Mucosa of stomach (tissue), 1 donor: ENCODE data around the gene SMIM23.

Experiments used
- H3K27me3 ChIP-seq: one replicate; pipeline ENCODE4 v1.7.0; 2013; ENCODE audit warnings: mild to moderate bottlenecking, low read length; ENCODE audit not compliant: control insufficient read depth, insufficient read depth
- H3K36me3 ChIP-seq: one replicate; pipeline ENCODE4 v1.7.0; 2013; ENCODE audit warnings: low read length; ENCODE audit not compliant: control insufficient read depth, insufficient read depth
- H3K4me1 ChIP-seq: one replicate; pipeline ENCODE4 v1.7.0; 2013; ENCODE audit warnings: mild to moderate bottlenecking, low read length; ENCODE audit not compliant: control insufficient read depth, insufficient read depth
- H3K4me3 ChIP-seq: one replicate; pipeline ENCODE4 v1.7.0; 2013; ENCODE audit warnings: low read length
- H3K9ac ChIP-seq: one replicate; pipeline ENCODE4 v1.7.0; 2013; ENCODE audit warnings: mild to moderate bottlenecking, low read length, moderate library complexity
- H3K9me3 ChIP-seq: one replicate; pipeline ENCODE4 v1.7.0; 2013; ENCODE audit warnings: mild to moderate bottlenecking, low read length, moderate library complexity; ENCODE audit not compliant: control insufficient read depth
- donor health status: Pancreatic carcinoma.

The SMIM23 gene

DNA sequence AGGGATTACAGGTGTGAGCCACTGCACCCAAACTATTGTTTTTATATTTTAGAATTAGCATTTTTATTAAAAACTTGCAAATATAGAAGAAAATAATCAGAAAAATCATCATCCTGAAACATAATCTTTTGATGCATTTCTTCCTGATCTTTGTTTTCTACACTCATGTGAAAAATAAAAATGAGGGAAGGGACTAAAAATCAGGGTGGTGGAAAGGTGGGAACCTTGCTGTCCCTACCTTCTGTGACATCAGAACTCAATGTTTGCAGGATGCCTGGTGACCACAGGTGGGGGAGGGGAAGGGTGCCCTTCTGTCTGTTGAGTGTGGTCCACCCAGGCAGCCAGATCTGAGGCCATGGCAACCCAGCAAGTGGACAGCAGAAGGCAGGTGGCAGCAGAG, at the start of gene SMIM23:
SMIM23 (plus strand) TSS at position 301 of the 400 bp plus-strand sequence; CDS start at position 356, 55 bp downstream.
- H3K4me3 ChIP-seq, result no peak within 1 kb of the TSS
- H3K9me3 ChIP-seq, result no peaks in the 10 kb centered on the region
- no peaks in the 10 kb centered on the region for H3K4me1 ChIP-seq
- no peaks in the 10 kb centered on the region for H3K36me3 ChIP-seq
- H3K9ac ChIP-seq, result no peak within 1 kb of the TSS
- no peaks in the 10 kb centered on the region for H3K27me3 ChIP-seq

DNA sequence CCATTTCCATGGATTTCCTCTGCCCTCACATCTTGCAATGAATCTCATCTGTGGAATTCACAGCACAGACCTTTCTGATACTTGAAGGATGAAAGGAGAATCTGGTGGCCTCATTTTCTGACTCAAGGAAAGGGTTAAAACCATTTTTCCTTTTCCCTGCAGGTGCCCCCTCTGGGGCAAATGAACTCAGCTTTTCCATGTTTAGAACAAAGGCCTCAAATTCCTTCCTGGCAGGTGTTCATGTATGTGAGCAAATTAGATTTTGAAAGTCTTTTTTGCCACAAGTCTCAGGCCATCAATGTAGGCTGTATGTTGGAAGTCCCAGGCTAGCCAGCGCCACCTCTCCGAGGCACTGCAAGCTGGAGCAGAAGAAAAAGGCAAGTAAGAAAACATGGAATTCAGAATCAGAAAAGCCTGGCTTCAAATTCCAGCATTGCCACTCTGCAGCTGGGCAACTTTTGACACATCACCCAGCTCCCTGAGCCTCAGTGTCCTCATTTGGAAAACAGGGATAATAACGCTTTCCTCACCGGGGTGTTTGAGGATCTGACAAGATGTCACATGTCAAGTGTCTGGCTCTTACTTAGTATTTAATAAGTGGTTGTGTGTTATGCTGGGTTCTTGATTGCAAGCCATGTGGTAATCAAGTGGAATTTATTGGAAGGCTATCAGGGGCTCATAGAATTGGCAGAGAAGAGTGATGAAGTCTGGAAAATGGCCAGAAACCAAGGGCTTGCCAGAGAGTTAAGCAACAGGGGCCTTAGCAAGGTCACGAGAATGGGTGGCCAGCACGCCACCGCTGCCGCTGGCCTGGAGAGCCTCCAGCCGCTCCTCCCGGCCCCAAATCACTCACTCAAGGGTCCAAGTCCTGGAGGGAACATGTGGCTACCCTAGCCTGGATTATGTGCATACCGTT, 48.4 kb upstream of the SMIM23 start:
- no peaks in the 10 kb centered on the region for H3K36me3 ChIP-seq
- H3K4me1 ChIP-seq, result no peaks in the 10 kb centered on the region
- no peak overlapping the region for H3K9ac ChIP-seq
- H3K4me3 ChIP-seq, result no peak overlapping the region
- H3K27me3 ChIP-seq, result no peaks in the 10 kb centered on the region
- H3K9me3 ChIP-seq, result no peaks in the 10 kb centered on the region

DNA sequence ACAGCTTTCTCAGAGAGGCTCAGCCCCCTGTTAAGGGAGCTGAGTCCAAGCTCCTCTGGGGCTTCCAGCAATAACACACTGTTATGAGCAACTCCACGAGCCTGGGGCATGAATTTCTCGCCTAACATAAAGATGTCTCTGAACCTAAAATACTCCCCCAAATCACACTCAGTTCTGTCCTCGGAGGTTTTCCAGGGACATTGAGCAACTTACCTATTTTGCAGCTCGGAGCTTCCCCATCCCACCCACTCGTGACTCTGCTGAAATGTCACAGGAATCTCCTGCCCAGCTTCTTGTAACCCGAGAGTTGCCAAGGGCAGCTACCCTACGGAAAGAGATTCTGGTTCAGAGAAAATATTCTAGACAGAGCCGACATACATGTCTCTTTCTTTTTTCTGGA, 47.1 kb upstream of the SMIM23 start:
- Histone ChIP-seq H3K9me3 (no peaks in the 10 kb centered on the region), H3K36me3 (no peaks in the 10 kb centered on the region), H3K9ac (no peak overlapping the region), H3K27me3 (no peaks in the 10 kb centered on the region), H3K4me1 (no peaks in the 10 kb centered on the region), H3K4me3 (no peak overlapping the region)

DNA sequence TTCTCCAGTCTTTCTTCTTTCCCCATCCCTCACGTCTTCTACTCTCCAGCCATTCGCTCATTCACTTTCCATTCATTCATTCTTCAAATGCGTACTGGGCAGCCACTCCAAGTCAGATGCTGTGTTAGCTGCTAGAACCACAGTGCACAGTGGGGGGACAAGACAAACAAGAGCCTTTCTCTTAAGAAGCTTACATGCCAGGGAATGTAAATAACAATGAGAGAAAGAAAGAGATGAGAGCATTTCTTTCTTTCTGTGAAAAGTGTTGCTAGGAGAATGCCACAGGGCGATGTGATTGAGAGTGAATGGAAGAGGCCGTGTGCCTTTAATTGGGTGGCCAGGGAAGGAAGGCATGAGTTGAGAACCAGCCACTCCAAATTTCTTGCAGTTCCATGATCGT, 46.3 kb upstream of the SMIM23 start:
- Histone ChIP-seq H3K4me3 (no peak overlapping the region), H3K9ac (no peak overlapping the region), H3K27me3 (no peaks in the 10 kb centered on the region), H3K9me3 (no peaks in the 10 kb centered on the region), H3K36me3 (no peaks in the 10 kb centered on the region), H3K4me1 (no peaks in the 10 kb centered on the region)

DNA sequence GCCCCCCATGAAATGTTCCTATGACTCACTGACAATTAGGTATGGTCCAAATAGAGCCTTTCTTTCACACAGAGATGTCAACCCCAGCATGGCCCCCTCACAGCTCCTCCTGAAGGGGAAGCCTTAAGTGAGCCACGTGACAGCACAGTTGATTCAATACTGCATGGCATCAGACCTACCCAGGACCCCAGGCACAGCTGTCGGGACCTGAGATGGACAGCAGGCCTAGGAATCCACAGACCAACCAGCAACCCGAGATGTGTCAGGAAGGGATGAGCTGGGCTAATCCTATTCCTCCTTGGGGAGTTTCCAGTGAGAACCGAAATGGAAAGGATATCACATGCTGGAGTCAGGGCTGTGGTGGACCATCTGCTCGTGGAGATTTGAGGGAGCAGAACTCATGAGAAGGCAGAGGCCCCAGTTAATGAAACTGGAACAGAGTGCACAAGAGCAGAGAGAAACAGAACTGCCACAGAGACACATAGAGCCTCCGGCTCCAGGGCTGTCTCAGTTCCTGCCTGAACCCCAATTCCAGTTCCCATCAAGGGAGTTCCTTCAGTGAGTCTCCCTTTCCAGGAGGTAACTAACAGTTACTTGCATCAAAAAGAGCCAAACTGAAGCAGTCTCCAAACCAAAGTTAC, 42.1 kb upstream of the SMIM23 start:
- H3K36me3 ChIP-seq, result no peaks in the 10 kb centered on the region
- H3K4me1 ChIP-seq, result no peaks in the 10 kb centered on the region
- H3K27me3 ChIP-seq, result no peaks in the 10 kb centered on the region
- no peak overlapping the region for H3K4me3 ChIP-seq
- no peak overlapping the region for H3K9ac ChIP-seq
- no peaks in the 10 kb centered on the region for H3K9me3 ChIP-seq

DNA sequence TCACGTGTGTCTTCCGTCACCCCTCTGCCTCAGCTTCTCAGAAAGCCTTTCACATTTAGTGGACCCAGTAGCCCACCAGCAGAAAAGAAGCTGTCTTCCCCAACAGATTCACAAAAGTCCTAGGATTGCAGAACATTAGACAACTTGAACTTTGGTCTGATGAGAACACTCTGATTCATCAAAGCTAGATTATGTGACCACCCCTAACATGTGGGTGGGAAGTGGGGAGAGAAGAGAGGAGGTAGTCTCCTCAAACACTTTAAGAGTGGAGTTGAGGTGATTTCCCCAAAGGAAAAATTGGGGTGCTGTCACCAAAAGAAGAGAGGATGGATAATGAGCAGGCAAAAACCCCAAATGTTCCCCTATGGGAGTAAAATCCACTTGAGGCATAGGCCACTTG, 41.4 kb upstream of the SMIM23 start:
- Histone ChIP-seq H3K27me3 (no peaks in the 10 kb centered on the region), H3K4me1 (no peaks in the 10 kb centered on the region), H3K36me3 (no peaks in the 10 kb centered on the region), H3K9ac (no peak overlapping the region), H3K4me3 (no peak overlapping the region), H3K9me3 (no peaks in the 10 kb centered on the region)

DNA sequence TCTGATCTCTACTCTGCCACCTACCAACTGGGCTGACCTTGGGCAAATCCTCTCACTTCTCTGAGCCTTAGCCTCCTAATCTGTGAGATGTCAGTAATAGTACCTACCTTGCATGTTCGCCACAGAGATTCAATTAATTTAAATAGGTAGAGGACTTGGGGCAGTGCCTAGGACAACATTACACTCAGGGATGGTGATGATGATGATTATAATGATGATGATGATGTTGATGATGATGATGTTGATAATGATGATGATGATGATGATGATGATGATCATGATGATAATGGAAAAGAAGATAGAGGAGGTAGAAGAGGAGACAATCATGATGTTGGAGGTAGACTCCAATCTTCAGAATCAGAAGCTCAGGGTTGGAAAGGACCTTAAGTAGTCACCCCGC, 40.7 kb upstream of the SMIM23 start:
- Histone ChIP-seq H3K36me3 (no peaks in the 10 kb centered on the region), H3K4me3 (no peak overlapping the region), H3K9me3 (no peaks in the 10 kb centered on the region), H3K4me1 (no peaks in the 10 kb centered on the region), H3K27me3 (no peaks in the 10 kb centered on the region), H3K9ac (no peak overlapping the region)

DNA sequence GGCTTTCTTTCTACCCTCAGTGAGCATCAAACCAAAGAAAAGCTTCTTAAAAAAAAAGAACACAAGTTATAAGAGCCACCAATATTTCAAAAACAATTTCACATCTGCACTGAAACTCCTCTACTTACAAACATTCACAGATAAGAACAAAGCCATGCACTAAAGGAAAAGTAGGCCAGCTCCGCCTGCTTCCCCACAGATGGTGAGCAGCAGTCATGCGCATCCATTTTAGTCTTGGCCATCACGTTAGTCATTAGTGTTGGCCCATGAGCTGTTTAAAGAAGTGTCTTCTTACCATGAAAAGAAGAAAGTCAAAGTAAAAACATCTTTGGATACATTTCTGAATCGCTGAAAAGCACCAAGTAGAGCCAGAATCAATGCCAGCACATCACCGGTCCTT, 40.0 kb upstream of the SMIM23 start:
- Histone ChIP-seq H3K4me1 (no peaks in the 10 kb centered on the region), H3K9ac (no peak overlapping the region), H3K27me3 (no peaks in the 10 kb centered on the region), H3K36me3 (no peaks in the 10 kb centered on the region), H3K9me3 (no peaks in the 10 kb centered on the region), H3K4me3 (no peak overlapping the region)

DNA sequence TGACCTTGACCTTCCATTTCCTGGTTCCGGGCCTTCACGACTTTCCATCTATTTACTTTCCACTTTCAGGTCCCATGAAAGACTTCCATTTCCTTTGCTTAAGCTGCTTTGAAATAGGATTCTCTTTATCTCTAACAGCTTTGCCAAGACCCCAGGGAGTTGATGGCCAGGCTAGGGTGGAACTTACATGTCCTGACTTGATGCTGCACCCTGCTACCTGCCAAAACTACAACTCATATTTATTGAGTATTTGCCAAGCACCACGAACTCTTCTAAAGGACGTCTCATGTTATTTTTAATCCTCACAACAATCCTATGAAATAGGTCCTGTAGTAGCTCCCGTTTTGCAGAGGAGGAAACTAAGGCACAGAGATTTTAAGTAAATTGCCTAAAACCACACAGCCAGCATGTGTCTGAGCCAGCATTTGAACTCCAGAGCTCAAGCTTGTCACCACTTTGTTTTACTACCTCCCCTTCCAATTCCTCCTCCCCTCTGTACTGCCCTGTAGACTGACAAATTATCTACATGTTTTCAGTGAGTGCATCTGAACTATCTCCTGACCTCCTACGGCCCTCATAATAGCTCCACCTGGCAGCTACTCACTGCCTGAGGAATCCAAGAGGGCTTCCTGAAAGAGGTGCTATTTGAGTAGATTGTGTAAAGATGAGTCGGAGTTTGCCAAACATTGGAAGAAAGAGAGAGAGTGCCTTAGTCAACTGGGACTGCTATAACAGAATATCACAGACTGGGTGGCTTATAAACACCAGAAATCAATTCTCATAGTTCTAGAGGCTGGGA, 38.4 kb upstream of the SMIM23 start:
- no peaks in the 10 kb centered on the region for H3K36me3 ChIP-seq
- H3K9me3 ChIP-seq, result no peaks in the 10 kb centered on the region
- no peak overlapping the region for H3K9ac ChIP-seq
- no peaks in the 10 kb centered on the region for H3K27me3 ChIP-seq
- H3K4me3 ChIP-seq, result no peak overlapping the region
- no peaks in the 10 kb centered on the region for H3K4me1 ChIP-seq

DNA sequence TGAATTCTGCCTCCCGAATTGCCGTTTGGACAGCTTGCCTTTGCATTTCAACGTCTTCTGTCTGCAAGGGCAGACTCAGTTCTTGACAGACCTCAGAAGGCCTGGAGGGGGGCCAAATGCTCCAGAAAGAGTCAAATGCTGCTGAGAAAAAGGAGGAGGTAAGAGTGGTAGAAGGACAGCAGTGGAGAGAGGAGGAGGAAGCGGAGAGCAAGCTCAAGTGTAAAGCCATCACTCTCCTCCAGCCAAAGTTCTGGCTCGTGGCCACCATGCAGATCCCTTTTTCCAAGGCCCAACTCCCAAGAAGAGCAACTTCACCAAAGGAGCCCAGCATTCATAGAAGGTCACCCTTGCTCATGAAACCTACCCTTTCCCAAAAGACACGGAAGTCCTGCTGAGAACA, 36.9 kb upstream of the SMIM23 start:
- H3K4me1 ChIP-seq, result no peaks in the 10 kb centered on the region

DNA sequence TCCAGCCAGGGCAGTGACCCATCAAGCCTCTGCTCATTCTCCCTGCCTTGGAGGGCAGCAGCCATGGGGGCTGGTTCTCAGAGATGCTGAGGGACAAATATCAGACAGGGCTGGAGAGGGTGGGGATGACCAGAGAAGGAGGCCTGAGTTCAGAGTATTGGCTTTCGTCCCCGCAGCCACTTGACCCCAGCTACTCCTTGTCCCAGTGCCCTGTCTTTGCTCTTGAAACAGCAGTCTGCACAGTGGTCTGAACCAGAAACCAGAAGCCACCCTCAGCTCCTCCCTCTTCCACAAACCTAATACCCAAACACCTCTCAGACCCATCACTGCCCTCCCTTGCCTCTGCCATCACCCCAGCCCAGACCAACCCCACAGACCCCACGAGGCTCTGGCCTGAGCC, 36.3 kb upstream of the SMIM23 start:
- H3K36me3 ChIP-seq, result no peaks in the 10 kb centered on the region
- H3K27me3 ChIP-seq, result no peaks in the 10 kb centered on the region
- H3K9ac ChIP-seq, result no peak overlapping the region
- no peaks in the 10 kb centered on the region for H3K4me1 ChIP-seq
- no peak overlapping the region for H3K4me3 ChIP-seq
- no peaks in the 10 kb centered on the region for H3K9me3 ChIP-seq

More for the DNA sequence above, 36.9 kb upstream of the SMIM23 start:
- no peaks in the 10 kb centered on the region for H3K27me3 ChIP-seq
- H3K9ac ChIP-seq, result no peak overlapping the region
- no peaks in the 10 kb centered on the region for H3K9me3 ChIP-seq
- no peak overlapping the region for H3K4me3 ChIP-seq
- no peaks in the 10 kb centered on the region for H3K36me3 ChIP-seq

DNA sequence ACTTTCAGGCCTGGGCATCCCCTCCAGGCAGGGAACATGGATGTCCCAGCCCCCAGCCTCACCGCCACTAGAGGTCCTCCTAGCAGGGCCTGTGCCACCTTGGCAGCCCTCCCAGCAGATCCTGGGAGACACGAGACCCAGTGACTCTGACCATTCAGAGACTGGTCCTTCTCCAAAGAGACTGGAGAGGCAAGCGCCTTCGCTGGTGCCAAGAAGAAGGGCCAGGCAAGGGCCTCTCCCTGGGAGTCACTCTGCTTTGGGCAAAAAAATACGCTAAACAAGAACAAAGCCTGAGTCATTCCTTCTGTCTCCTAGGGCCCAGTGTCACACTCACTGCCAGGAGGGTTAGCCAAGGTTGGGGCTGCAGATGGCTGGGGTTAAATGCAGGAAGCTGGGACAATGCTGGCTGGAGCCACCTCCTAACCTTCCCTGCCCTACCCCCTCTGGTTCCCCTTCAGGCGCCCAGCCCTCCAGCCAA, 35.3 kb upstream of the SMIM23 start:
- Histone ChIP-seq H3K9me3 (no peaks in the 10 kb centered on the region), H3K27me3 (no peaks in the 10 kb centered on the region), H3K4me1 (no peaks in the 10 kb centered on the region), H3K4me3 (no peak overlapping the region), H3K36me3 (no peaks in the 10 kb centered on the region), H3K9ac (no peak overlapping the region)
